K562 (cell line): ENCODE data around the gene KRT14. TPM values are rescaled to one million over a fixed set of nuclear protein-coding genes. Genes with fewer than 3 reads are reported as not detected.

Experiments
- ARID4B ChIP-seq: sonication (generic); formaldehyde crosslinking; IDR thresholded peaks from 2 replicates; pipeline ENCODE4 v1.8.0; 2022; ENCODE audit warnings: mild to moderate bottlenecking, missing genetic modification reagents
- PHB2 ChIP-seq: fragments of 450-650 bp; IDR thresholded peaks from 2 replicates; pipeline ENCODE4 v1.6.1; 2017; ENCODE audit warnings: low read depth
- RFX1 ChIP-seq: fragments of 450-650 bp; IDR thresholded peaks from 2 replicates; pipeline ENCODE4 v1.6.1; 2016; ENCODE audit warnings: mild to moderate bottlenecking, moderate library complexity
- TEAD1 ChIP-seq, 2 experiments: fragments of 450-650 bp in 1 of 2; sonication (generic) in 1 of 2; formaldehyde crosslinking; IDR thresholded peaks; 2 replicates each; pipeline versions ENCODE4 v1.4.0 to v1.8.0; 2020 to 2022; ENCODE audit warnings: mild to moderate bottlenecking in 2 of 2, missing genetic modification reagents in 1 of 2
- ZNF444 ChIP-seq: fragments of 250-450 bp; sonication (Bioruptor Pico); IDR thresholded peaks from 2 replicates; pipeline ENCODE4 v1.4.0; 2020; ENCODE audit warnings: mild to moderate bottlenecking, moderate library complexity
- polyA plus RNA-seq, 8 experiments: library from polyadenylated mRNA; depleted of rRNA in 4 of 8; stranded (reverse) in 5 of 8; unstranded in 3 of 8; fragments of >200 nt; fragmentation: Nextera tagmentation in 2 of 8; fragmentation: Illumina TruSeq in 1 of 8; extraction: Ambion mirVana in 2 of 8; extraction: Trizol in 1 of 8; gene quantifications; 2 replicates each; pipeline versions ENCODE4 v1.2.1 to v1.2.3, GENCODE V29; 2011 to 2014; ENCODE audit warnings: inconsistent platforms in 1 of 8, missing spikeins in 1 of 8
- total RNA-seq, 7 experiments: library from RNA; depleted of rRNA in 6 of 7; stranded (reverse); fragments of >200 nt in 6 of 7; fragmentation: Illumina TruSeq in 2 of 7; extraction: Trizol in 2 of 7; gene quantifications; 2 replicates each; pipeline versions ENCODE4 v1.2.1 to v1.2.3, GENCODE V29; 2011 to 2021; ENCODE audit warnings: low replicate concordance in 1 of 7
- TF ChIP-seq, protein P1 (sequence below): fragments of 450-650 bp; IDR thresholded peaks from 2 replicates; pipeline ENCODE4 v1.6.1; 2016; ENCODE audit warnings: mild to moderate bottlenecking, moderate library complexity
- TF ChIP-seq, protein P2 (sequence below): fragments of 450-650 bp; formaldehyde crosslinking; IDR thresholded peaks from 2 replicates; pipeline ENCODE4 v1.4.0; 2020; ENCODE audit warnings: mild to moderate bottlenecking

Gene KRT14
- total and polyA plus RNA-seq, 9 of the 15 experiments (the other 6 are each of a cell fraction or from before 2014, with no cell fraction given): 0.22 TPM; not detected in 8

DNA sequence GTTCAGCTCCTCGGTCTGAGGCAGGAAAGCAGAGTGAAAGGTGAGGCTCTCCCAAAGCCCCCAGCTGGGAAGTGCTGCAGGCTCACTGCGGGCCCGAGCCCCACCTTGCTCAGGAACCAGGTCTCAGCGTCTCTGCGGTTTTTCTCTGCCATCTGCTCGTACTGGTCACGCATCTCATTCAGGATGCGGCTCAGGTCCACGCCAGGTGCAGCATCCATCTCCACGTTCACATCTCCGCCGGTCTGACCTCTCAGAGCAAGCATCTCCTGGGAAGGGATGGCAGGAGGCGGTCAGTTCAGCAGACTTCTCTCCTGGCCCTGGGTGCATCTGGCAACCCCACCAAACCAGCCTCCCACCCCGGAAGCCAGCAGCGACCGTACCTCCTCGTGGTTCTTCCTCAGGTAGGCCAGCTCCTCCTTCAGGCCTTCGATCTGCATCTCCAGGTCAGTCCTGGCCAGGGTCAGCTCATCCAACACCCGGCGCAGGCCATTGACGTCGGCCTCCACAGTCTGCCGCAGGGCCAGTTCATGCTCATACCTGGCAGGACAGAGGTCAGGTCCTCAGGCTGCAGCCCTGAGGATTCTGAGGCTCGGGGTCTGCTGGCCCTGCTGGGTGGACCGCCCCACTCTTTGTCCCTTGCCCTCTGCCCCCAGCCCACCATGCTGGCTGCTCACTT, 24.4 kb upstream of the KRT14 start (continued):
- TF ChIP-seq, protein P1, sequence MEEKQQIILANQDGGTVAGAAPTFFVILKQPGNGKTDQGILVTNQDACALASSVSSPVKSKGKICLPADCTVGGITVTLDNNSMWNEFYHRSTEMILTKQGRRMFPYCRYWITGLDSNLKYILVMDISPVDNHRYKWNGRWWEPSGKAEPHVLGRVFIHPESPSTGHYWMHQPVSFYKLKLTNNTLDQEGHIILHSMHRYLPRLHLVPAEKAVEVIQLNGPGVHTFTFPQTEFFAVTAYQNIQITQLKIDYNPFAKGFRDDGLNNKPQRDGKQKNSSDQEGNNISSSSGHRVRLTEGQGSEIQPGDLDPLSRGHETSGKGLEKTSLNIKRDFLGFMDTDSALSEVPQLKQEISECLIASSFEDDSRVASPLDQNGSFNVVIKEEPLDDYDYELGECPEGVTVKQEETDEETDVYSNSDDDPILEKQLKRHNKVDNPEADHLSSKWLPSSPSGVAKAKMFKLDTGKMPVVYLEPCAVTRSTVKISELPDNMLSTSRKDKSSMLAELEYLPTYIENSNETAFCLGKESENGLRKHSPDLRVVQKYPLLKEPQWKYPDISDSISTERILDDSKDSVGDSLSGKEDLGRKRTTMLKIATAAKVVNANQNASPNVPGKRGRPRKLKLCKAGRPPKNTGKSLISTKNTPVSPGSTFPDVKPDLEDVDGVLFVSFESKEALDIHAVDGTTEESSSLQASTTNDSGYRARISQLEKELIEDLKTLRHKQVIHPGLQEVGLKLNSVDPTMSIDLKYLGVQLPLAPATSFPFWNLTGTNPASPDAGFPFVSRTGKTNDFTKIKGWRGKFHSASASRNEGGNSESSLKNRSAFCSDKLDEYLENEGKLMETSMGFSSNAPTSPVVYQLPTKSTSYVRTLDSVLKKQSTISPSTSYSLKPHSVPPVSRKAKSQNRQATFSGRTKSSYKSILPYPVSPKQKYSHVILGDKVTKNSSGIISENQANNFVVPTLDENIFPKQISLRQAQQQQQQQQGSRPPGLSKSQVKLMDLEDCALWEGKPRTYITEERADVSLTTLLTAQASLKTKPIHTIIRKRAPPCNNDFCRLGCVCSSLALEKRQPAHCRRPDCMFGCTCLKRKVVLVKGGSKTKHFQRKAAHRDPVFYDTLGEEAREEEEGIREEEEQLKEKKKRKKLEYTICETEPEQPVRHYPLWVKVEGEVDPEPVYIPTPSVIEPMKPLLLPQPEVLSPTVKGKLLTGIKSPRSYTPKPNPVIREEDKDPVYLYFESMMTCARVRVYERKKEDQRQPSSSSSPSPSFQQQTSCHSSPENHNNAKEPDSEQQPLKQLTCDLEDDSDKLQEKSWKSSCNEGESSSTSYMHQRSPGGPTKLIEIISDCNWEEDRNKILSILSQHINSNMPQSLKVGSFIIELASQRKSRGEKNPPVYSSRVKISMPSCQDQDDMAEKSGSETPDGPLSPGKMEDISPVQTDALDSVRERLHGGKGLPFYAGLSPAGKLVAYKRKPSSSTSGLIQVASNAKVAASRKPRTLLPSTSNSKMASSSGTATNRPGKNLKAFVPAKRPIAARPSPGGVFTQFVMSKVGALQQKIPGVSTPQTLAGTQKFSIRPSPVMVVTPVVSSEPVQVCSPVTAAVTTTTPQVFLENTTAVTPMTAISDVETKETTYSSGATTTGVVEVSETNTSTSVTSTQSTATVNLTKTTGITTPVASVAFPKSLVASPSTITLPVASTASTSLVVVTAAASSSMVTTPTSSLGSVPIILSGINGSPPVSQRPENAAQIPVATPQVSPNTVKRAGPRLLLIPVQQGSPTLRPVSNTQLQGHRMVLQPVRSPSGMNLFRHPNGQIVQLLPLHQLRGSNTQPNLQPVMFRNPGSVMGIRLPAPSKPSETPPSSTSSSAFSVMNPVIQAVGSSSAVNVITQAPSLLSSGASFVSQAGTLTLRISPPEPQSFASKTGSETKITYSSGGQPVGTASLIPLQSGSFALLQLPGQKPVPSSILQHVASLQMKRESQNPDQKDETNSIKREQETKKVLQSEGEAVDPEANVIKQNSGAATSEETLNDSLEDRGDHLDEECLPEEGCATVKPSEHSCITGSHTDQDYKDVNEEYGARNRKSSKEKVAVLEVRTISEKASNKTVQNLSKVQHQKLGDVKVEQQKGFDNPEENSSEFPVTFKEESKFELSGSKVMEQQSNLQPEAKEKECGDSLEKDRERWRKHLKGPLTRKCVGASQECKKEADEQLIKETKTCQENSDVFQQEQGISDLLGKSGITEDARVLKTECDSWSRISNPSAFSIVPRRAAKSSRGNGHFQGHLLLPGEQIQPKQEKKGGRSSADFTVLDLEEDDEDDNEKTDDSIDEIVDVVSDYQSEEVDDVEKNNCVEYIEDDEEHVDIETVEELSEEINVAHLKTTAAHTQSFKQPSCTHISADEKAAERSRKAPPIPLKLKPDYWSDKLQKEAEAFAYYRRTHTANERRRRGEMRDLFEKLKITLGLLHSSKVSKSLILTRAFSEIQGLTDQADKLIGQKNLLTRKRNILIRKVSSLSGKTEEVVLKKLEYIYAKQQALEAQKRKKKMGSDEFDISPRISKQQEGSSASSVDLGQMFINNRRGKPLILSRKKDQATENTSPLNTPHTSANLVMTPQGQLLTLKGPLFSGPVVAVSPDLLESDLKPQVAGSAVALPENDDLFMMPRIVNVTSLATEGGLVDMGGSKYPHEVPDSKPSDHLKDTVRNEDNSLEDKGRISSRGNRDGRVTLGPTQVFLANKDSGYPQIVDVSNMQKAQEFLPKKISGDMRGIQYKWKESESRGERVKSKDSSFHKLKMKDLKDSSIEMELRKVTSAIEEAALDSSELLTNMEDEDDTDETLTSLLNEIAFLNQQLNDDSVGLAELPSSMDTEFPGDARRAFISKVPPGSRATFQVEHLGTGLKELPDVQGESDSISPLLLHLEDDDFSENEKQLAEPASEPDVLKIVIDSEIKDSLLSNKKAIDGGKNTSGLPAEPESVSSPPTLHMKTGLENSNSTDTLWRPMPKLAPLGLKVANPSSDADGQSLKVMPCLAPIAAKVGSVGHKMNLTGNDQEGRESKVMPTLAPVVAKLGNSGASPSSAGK: no peak
- TF ChIP-seq TEAD1 (CRISPR knock-in tag; IDR thresholded peaks at IDR 0.05) (no peak), ZNF444 (CRISPR knock-in tag) (no peak), RFX1 (no peak), ARID4B (CRISPR knock-in tag) (no peak), PHB2 (no peak)
- TF ChIP-seq, protein P2, sequence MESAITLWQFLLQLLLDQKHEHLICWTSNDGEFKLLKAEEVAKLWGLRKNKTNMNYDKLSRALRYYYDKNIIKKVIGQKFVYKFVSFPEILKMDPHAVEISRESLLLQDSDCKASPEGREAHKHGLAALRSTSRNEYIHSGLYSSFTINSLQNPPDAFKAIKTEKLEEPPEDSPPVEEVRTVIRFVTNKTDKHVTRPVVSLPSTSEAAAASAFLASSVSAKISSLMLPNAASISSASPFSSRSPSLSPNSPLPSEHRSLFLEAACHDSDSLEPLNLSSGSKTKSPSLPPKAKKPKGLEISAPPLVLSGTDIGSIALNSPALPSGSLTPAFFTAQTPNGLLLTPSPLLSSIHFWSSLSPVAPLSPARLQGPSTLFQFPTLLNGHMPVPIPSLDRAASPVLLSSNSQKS (CRISPR knock-in tag): no peak
